Panc1 (cell line): ENCODE results near the gene SATB1. TPM values are rescaled to one million over a fixed set of nuclear protein-coding genes. Genes with fewer than 3 reads are reported as not detected.

Experiments
- ATAC-seq: fragments of 200-7000 bp; cut with Tn5 transposase; 2 replicates; pipeline ENCODE4 v1.9.1; 2020; ENCODE audit warnings: mild to moderate bottlenecking, moderate library complexity
- BruUV-seq: library from RNA; stranded (reverse); fragments of 400-500 nt; replicated peaks from 2 replicates; lab custom pipeline; 2021; lab: Mats Ljungman, UMichigan
- CTCF ChIA-PET: fragments of 300-600 bp; sonication (Branson Sonifier 250); formaldehyde crosslinking; loops from one replicate; lab custom pipeline; 2022; ENCODE audit warnings: antibody characterized with exemption; lab: Charles Lee
- POLR2A ChIA-PET: fragments of 300-600 bp; sonication (Branson Sonifier 250); formaldehyde crosslinking; loops from one replicate; lab custom pipeline; 2022; ENCODE audit warnings: antibody characterized with exemption; lab: Charles Lee
- DNase-seq: peaks from one replicate; pipeline ENCODE4 v3.0.0-alpha.2; 2010; ENCODE audit warnings: low read depth, low spot score
- H3K27ac ChIP-seq: 2 replicates; pipeline ENCODE4 v1.5.1; 2011; ENCODE audit warnings: mild to moderate bottlenecking, low read length, inconsistent platforms
- H3K27me3 ChIP-seq: fragments of 200-500 bp; sonication (Bioruptor generic); 2 replicates; pipeline ENCODE4 v1.6.0; 2014; ENCODE audit warnings: low read length, inconsistent platforms; ENCODE audit not compliant: control insufficient read depth, insufficient read depth
- H3K36me3 ChIP-seq: fragments of 200-500 bp; sonication (Bioruptor generic); 2 replicates; pipeline ENCODE4 v1.5.1; 2014; ENCODE audit warnings: inconsistent platforms, mild to moderate bottlenecking, low read length, moderate library complexity; ENCODE audit not compliant: control insufficient read depth, insufficient read depth
- H3K4me1 ChIP-seq: 2 replicates; pipeline ENCODE4 v1.5.1; 2011; ENCODE audit warnings: inconsistent platforms, mild to moderate bottlenecking, low read length, moderate library complexity; ENCODE audit not compliant: control insufficient read depth, insufficient read depth
- H3K4me3 ChIP-seq, 2 experiments: 2 replicates each; pipeline ENCODE4 v1.5.1; 2011 to 2012; ENCODE audit warnings: low read depth in 2 of 2, low read length in 2 of 2, mild to moderate bottlenecking in 2 of 2, inconsistent platforms in 1 of 2, moderate library complexity in 1 of 2
- H3K9me3 ChIP-seq: fragments of 200-500 bp; sonication (Bioruptor generic); 2 replicates; pipeline ENCODE4 v1.5.1; 2014; ENCODE audit warnings: low read depth, mild to moderate bottlenecking, inconsistent platforms, low read length, moderate library complexity; ENCODE audit not compliant: control insufficient read depth, insufficient read depth
- CTCF ChIP-seq: fragments of 450-650 bp; IDR thresholded peaks from 2 replicates; pipeline ENCODE4 v1.5.1; 2017; ENCODE audit warnings: mild to moderate bottlenecking
- POLR2AphosphoS5 ChIP-seq: IDR thresholded peaks from 2 replicates; pipeline ENCODE4 v1.6.1; 2012; ENCODE audit warnings: mild to moderate bottlenecking, low read depth, low read length, moderate library complexity
- REST ChIP-seq, 2 experiments: IDR thresholded peaks; 2 replicates each; pipeline ENCODE4 v1.6.1; 2011 to 2012; ENCODE audit warnings: low read depth in 2 of 2, control low read depth in 1 of 2, low read length in 1 of 2, mild to moderate bottlenecking in 1 of 2, moderate library complexity in 1 of 2; ENCODE audit not compliant: insufficient read depth in 1 of 2
- SIN3A ChIP-seq: IDR thresholded peaks from 2 replicates; pipeline ENCODE4 v1.6.1; 2012; ENCODE audit warnings: low read depth, mild to moderate bottlenecking, low read length, moderate library complexity, borderline replicate concordance; ENCODE audit not compliant: insufficient read depth
- TCF7L2 ChIP-seq: IDR thresholded peaks from 2 replicates; pipeline ENCODE4 v1.6.1; 2011; ENCODE audit warnings: mild to moderate bottlenecking, low read depth, low read length, inconsistent platforms
- in situ Hi-C: cut with HindIII; loops from 2 replicates; pipeline ENCODE4 v1.10.0; 2016; ENCODE audit warnings: low sequenced_read_pairs, low pct_unique_long_range_greater_than_20kb
- intact Hi-C: fragments of 100-400 bp; cut with micrococcal nuclease; formaldehyde crosslinking; loops from one replicate; pipeline ENCODE4 v1.10.0; 2022; ENCODE audit not compliant: unreplicated experiment
- total RNA-seq: library from RNA; stranded (reverse); gene quantifications from one replicate; pipeline ENCODE4 v1.2.1, GENCODE V29; 2021; ENCODE audit not compliant: unreplicated experiment

The SATB1 gene
- total RNA-seq, 1 experiment from 2014 or later: 0.31 TPM

GRCh38 chr3:18372786-18373405, 52.2 kb downstream of the SATB1 start:
- Histone ChIP-seq H3K9me3 (no peaks in the 10 kb centered on the region), H3K27ac (no peak overlapping the region), H3K4me1 (no peaks in the 10 kb centered on the region), H3K4me3 (no peak overlapping the region), H3K36me3 (no peaks in the 10 kb centered on the region), H3K27me3 (no peaks in the 10 kb centered on the region)
- no peak for DNase-seq
- BruUV-seq: no TSS peak
- in situ Hi-C loops (no loop called here), intact Hi-C loops (no loop called here)
- CTCF ChIA-PET: no interaction called here
- POLR2A ChIA-PET: no interaction called here
- TF ChIP-seq TCF7L2 (no peak), REST (IDR thresholded peaks at IDR 0.05; ENCODE audit: insufficient read depth in 1 of 2, low read depth in 2 of 2, low read length in 1 of 2) (no peak), POLR2AphosphoS5 (no peak), SIN3A (no peak), CTCF (no peak)
- no peak for ATAC-seq

- POLR2A ChIA-PET: no interaction called here
- Histone ChIP-seq H3K36me3 (no peaks in the 10 kb centered on the region), H3K27ac (no peak overlapping the region), H3K27me3 (no peaks in the 10 kb centered on the region), H3K4me1 (no peaks in the 10 kb centered on the region), H3K4me3 (no peak overlapping the region), H3K9me3 (no peaks in the 10 kb centered on the region)
- intact Hi-C loops (no loop called here), in situ Hi-C loops (no loop called here)
- ATAC-seq (no peak), DNase-seq (no peak)
- CTCF ChIA-PET: no interaction called here
- TF ChIP-seq SIN3A: no peak
- TF ChIP-seq CTCF: no peak
- TF ChIP-seq POLR2AphosphoS5: no peak
- no peak for TF ChIP-seq TCF7L2
- TF ChIP-seq REST (IDR thresholded peaks at IDR 0.05; ENCODE audit: insufficient read depth in 1 of 2, low read depth in 2 of 2, low read length in 1 of 2): no peak
- BruUV-seq: no TSS peak
Observed at GRCh38 chr3:18370672-18371071, 54.5 kb downstream of the SATB1 start.
